NCI-H2227 treated with DMSO at 0.1 percent for 48 hours (cell line): Measurements from ENCODE around the gene ZBTB7B.
A peak's percentile ranks its signal among the peaks of the same experiment; 100 is the strongest.

Experiments used
- DNase-seq: peaks from one replicate; lab custom pipeline; 2025; lab: John Stamatoyannopoulos, UW

ZBTB7B gene

DNA sequence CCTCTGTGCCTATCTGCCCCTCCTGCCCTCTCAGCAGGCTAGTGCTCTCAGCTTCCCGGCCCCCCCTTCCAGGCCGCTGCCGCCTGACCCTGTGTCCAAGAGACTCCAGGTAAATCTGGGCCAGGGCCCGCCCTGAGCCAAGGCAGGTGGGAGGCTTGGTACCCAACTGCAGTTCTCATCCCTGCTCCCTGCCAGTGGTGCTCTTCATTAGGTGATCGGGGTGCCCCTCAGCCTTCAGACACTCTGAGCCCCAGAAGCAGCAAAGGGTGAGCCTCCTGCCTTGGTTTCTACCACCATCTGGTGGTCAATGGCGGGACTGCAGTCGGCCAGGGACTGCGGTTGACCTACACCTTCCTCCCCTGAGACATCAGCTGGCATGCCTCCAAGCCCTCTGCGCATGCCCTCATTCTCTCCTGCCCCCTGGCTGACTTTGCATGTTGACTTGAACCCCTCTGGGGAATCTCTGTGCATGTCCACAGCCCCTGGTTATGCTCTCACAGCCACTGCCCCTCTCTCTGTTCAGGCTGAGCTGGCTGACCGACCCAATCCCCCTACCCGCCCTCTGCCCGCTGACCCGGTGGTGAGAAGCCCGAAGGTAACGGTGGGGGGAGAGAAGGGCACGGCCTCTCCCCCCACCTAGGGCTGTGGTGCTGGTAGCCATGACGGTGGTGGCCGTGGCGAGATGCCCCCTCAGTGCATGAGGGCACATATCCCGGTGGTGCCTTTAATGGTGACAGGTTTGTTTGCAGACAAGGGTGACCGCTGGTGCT is 59.0 kb downstream of the ZBTB7B start:
- DNase-seq = peak; percentile 77

- no peak for DNase-seq
Observed at GRCh38 chr1:155062151-155062686, 59.6 kb downstream of the ZBTB7B start.

DNA sequence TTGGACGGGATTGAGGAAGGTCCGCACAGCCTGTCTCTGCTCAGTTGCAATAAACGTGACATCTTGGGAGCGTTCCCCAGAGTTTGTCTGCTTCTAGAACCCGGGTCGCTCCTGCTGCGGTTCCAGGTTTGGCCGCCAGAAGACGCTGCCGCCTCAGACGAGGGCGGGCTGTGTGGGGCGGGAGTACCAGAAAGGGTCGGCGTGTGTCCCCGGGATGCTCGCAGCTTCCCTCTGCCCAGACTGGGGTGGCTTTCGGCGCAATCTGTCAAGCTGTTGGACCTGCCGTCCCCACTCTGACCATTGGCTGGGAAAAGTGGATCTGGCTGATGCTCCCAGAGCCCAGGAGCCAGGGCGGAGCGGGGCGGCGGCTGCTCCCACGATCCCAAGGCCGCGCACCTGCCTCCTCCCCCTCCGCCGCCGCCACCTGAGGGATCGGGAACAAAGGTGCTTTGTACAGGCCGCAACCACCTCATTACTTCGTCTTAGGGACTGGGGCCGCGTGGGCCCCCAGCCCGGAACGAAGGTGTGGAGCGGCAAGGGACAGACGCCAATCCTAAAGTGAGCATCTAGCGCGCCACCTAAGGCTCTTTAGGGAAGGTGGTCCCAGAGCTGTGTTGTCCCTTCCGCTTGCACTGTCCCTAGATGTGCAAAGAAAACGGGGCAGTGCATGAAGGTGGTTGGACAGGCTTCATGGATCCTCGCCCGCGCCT is 60.3 kb downstream of the ZBTB7B start:
- DNase-seq = peak; percentile 49

DNA sequence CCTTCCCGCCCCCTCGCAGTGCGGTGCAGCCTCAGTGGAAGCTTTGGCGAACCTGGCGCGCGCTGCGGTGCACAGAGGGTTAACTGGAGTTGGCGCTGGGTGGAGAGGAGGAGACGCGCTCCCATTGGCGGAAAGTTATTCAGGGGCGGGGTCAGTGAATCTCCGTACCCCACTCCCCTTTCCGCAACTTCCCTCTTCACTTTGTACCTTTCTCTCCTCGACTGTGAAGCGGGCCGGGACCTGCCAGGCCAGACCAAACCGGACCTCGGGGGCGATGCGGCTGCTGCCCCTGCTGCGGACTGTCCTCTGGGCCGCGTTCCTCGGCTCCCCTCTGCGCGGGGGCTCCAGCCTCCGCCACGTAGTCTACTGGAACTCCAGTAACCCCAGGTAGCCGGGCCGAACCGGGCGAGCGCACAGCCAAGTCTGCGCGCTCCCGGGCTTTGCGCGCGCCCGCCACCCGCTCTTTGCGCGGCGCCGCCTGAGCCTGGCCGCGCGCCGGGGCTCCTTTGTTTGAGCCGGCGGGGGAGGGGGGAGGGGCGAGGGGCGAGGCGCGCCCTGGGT is 61.0 kb downstream of the ZBTB7B start, which contains the start of gene EFNA4:
Gene EFNA4 (plus strand): TSS at position 191 of the 561 bp plus-strand sequence. CDS start 84 bp downstream, at position 275.
- peak; percentile 74 for DNase-seq

GRCh38 chr1:155064111-155064831 is 61.7 kb downstream of the ZBTB7B start:
- DNase-seq = peak; percentile 70

DNA sequence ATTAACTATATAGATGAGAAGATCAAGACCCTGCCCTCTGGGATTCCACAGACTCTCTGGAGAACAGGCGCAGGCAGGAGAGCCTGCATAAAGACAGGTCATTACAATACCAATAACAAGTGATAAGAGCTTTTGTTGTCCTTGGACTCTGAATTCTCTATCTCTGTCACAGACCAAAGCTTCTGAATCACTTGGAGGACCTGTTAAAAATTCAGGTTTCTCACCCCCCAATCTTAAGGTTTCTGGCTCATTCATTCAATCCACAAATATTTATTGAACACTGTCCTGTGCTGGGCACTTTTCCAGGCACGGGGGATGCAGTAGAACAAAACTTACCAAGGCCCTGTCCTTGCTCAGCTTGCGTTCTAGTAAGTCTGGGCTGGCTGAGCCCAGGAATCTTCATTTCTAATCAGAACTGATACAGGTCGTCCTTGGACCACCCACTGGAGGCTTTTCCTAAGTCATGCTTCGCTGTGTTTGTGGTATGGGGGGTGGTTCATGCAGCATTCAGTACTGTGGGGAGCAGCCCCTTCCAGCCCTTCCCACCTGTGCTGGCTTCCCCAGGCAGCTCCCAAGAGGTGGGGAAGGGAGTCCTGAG is 62.3 kb downstream of the ZBTB7B start:
- no peak for DNase-seq

DNA sequence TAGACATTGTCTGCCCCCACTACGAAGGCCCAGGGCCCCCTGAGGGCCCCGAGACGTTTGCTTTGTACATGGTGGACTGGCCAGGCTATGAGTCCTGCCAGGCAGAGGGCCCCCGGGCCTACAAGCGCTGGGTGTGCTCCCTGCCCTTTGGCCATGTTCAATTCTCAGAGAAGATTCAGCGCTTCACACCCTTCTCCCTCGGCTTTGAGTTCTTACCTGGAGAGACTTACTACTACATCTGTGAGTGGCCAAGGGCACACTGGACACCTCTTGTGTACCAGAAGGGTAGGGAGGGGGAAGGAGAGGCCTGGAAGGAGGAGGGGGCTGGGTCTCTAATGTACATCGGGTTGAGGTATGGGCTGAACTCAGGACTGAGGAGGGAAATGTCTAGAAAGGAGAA is 64.2 kb downstream of the ZBTB7B start:
- no peak for DNase-seq
